Testis (tissue), 2 donors: ENCODE measurements around the gene PLIN5.
A peak's percentile ranks its signal among the peaks of the same experiment; 100 is the strongest.

Experiments
- CTCF ChIP-seq, 3 experiments: fragments of 450-650 bp in 2 of 3; fragments of 200-600 bp in 1 of 3; sonication (generic) in 1 of 3; IDR thresholded peaks; one replicate each; pipeline ENCODE4 v1.5.1; 2016 to 2019; ENCODE audit warnings: antibody characterized with exemption in 3 of 3, mild to moderate bottlenecking in 2 of 3, moderate library complexity in 1 of 3
- POLR2A ChIP-seq: fragments of 450-650 bp; IDR thresholded peaks from one replicate; pipeline ENCODE4 v1.6.1; 2017; ENCODE audit warnings: antibody characterized with exemption, mild to moderate bottlenecking, moderate library complexity

- TF ChIP-seq CTCF (IDR thresholded peaks at IDR 0.05) = peak; percentile 37 to 80 (median 73)
- no peak for TF ChIP-seq POLR2A
These were observed 32.6 kb upstream of the PLIN5 start for GRCh38 chr19:4567584-4568071.
